GM12878 (cell line): ENCODE data around the gene ABCA3. TPM values are rescaled to one million over a fixed set of nuclear protein-coding genes. Genes with fewer than 3 reads are reported as not detected.
"Not testable (repeated sequence)": the region's sequence is repeated elsewhere in the genome, so short reads cannot be mapped to it uniquely, and the experiment has no call there.

ENCODE experiments used
- ATAC-seq: fragments of 200-7000 bp; cut with Tn5 transposase; 3 replicates; pipeline ENCODE4 v1.9.1; 2020; ENCODE audit warnings: mild to moderate bottlenecking, moderate library complexity
- BruUV-seq: library from RNA; stranded (reverse); fragments of 400-500 nt; replicated peaks from 2 replicates; lab custom pipeline; 2021; lab: Mats Ljungman, UMichigan
- CTCF ChIA-PET: fragments of 300-600 bp; sonication (Branson Sonifier 250); formaldehyde crosslinking; extraction: SDS; loops from one replicate; lab custom pipeline; 2021; ENCODE audit warnings: inconsistent platforms; lab: Yijun Ruan, JAX
- POLR2A ChIA-PET: fragments of 350-600 bp; formaldehyde crosslinking; extraction: SDS; loops from one replicate; lab custom pipeline; 2021; ENCODE audit warnings: inconsistent platforms; lab: Charles Lee
- RAD21 ChIA-PET: fragments of 300-600 bp; sonication (Branson Sonifier 250); formaldehyde crosslinking; loops from one replicate; lab custom pipeline; 2023; ENCODE audit warnings: antibody characterized with exemption; ENCODE audit not compliant: unreplicated experiment; lab: Charles Lee
- SMC1A ChIA-PET: fragments of 300-600 bp; sonication (Branson Sonifier 250); formaldehyde crosslinking; loops from one replicate; lab custom pipeline; 2023; ENCODE audit not compliant: unreplicated experiment, uncharacterized antibody; lab: Charles Lee
- DNase-seq: peaks from one replicate; pipeline ENCODE4 v3.0.0-alpha.2; 2011; ENCODE audit warnings: low read depth, low spot score
- FAIRE-seq: peaks from 3 replicates; lab custom pipeline; 2011; peaks lifted over from hg19 to GRCh38; lab: Jason Lieb, UNC
- H2AFZ ChIP-seq: 2 replicates; pipeline ENCODE4 v1.6.0; 2011; ENCODE audit warnings: low read depth, low read length, control low read depth; ENCODE audit not compliant: control insufficient read depth
- H3K27ac ChIP-seq: 2 replicates; pipeline ENCODE4 v1.5.1; 2011; ENCODE audit warnings: control low read depth; ENCODE audit not compliant: control insufficient read depth, insufficient read depth
- H3K27me3 ChIP-seq, 2 experiments: replicated peaks in 1 of 2; 2 replicates each; pipeline versions ENCODE4 v1.6.0 to v1.6.1; 2011; ENCODE audit warnings: low read length in 1 of 2; ENCODE audit not compliant: control insufficient read depth in 2 of 2, insufficient read depth in 2 of 2
- H3K36me3 ChIP-seq, 2 experiments: 2 replicates each; pipeline ENCODE4 v1.5.1; 2011; ENCODE audit warnings: low read length in 1 of 2; ENCODE audit not compliant: control insufficient read depth in 2 of 2, insufficient read depth in 2 of 2
- H3K4me1 ChIP-seq: 2 replicates; pipeline ENCODE4 v1.6.1; 2011; ENCODE audit warnings: mild to moderate bottlenecking, low read length, moderate library complexity, mixed read lengths; ENCODE audit not compliant: control insufficient read depth, insufficient read depth
- H3K4me2 ChIP-seq: 2 replicates; pipeline ENCODE4 v1.6.0; 2011; ENCODE audit warnings: control low read depth; ENCODE audit not compliant: control insufficient read depth, insufficient read depth
- H3K4me3 ChIP-seq: fragments of 200-600 bp; sonication (generic); 2 replicates; pipeline ENCODE4 v1.5.1; 2016
- H3K79me2 ChIP-seq: 2 replicates; pipeline ENCODE4 v1.6.0; 2011; ENCODE audit warnings: low read length; ENCODE audit not compliant: control insufficient read depth, insufficient read depth
- H3K9ac ChIP-seq: 2 replicates; pipeline ENCODE4 v1.8.0; 2011; ENCODE audit warnings: low read length, control low read depth, mixed read lengths; ENCODE audit not compliant: control insufficient read depth, insufficient read depth
- H3K9me3 ChIP-seq: replicated peaks from 3 replicates; pipeline ENCODE4 v1.5.1; 2011; ENCODE audit warnings: mild to moderate bottlenecking, low read length; ENCODE audit not compliant: control insufficient read depth, insufficient read depth
- H4K20me1 ChIP-seq: 2 replicates; pipeline ENCODE4 v1.6.0; 2011; ENCODE audit not compliant: control insufficient read depth, insufficient read depth
- CREM ChIP-seq: IDR thresholded peaks from 2 replicates; pipeline ENCODE4 v1.6.1; 2014; ENCODE audit warnings: antibody characterized with exemption, low read depth
- ZNF687 ChIP-seq: fragments of 450-650 bp; IDR thresholded peaks from 2 replicates; pipeline ENCODE4 v1.6.1; 2017; ENCODE audit warnings: mild to moderate bottlenecking, moderate library complexity
- WGBS: methylation state at CpG from one replicate; pipeline ENCODE4 v1.1.6; 2016; ENCODE audit warnings: low lambda C conversion rate; ENCODE audit not compliant: insufficient replicate concordance, insufficient coverage; ENCODE audit errors: missing lambda C conversion rate; 5-methylcytosine and 5-hydroxymethylcytosine counted together
- in situ Hi-C: fragments of 300-500 bp; cut with MboI; formaldehyde crosslinking; loops from 9 replicates; pipeline ENCODE4 v1.14.3; 2018; ENCODE audit warnings: mixed read lengths
- intact Hi-C: fragments of 100-400 bp; cut with micrococcal nuclease; formaldehyde crosslinking; loops from one replicate; pipeline ENCODE4 v1.14.2; 2022; ENCODE audit not compliant: unreplicated experiment
- polyA plus RNA-seq, 11 experiments: library from polyadenylated mRNA; depleted of rRNA in 4 of 11; unstranded in 6 of 11; stranded (reverse) in 5 of 11; fragments of >200 nt; fragmentation: Nextera tagmentation in 4 of 11; fragmentation: Illumina TruSeq in 1 of 11; extraction: Ambion mirVana in 4 of 11; extraction: Trizol in 1 of 11; gene quantifications; 1 replicate in 1 of 11; 2 replicates in 10 of 11; pipeline versions ENCODE4 v1.2.1 to v1.2.3, GENCODE V29; 2011 to 2016; ENCODE audit warnings: inconsistent platforms in 2 of 11, missing spikeins in 2 of 11, low read depth in 1 of 11
- total RNA-seq, 4 experiments: library from RNA; depleted of rRNA in 3 of 4; stranded (reverse); fragments of >200 nt in 3 of 4; fragmentation: Illumina TruSeq in 1 of 4; extraction: Trizol in 1 of 4; gene quantifications; 2 replicates each; pipeline versions ENCODE4 v1.2.1 to v1.2.3, GENCODE V29; 2013 to 2021
- TF ChIP-seq, protein P1 (sequence below): fragments of 450-650 bp; IDR thresholded peaks from 2 replicates; pipeline ENCODE4 v1.6.1; 2017; ENCODE audit warnings: antibody characterized with exemption, mild to moderate bottlenecking, moderate library complexity

Gene ABCA3
- total and polyA plus RNA-seq, 10 of the 15 experiments (the other 5 are each of a cell fraction or from before 2014, with no cell fraction given), result 0.71 to 17.6 (median 6.7) TPM

- H4K20me1 ChIP-seq, H3K9me3 ChIP-seq, H3K27me3 ChIP-seq, FAIRE-seq, H3K79me2 ChIP-seq, RAD21 ChIA-PET, H3K9ac ChIP-seq, in situ Hi-C loops, SMC1A ChIA-PET, H3K4me1 ChIP-seq, H3K4me3 ChIP-seq, H3K27ac ChIP-seq, DNase-seq, BruUV-seq, H3K4me2 ChIP-seq, intact Hi-C loops, H2AFZ ChIP-seq, ATAC-seq, POLR2A ChIA-PET, CTCF ChIA-PET: not testable (repeated sequence)
- WGBS, result 76% methylated on average over 9 of the region's 9 CpGs
- peaks cover 0 to 21% of the 10 kb centered on the region in 2 experiments; a peak in 3 of 4 replicates for H3K36me3 ChIP-seq
Observed at GRCh38 chr16:2240331-2240730, 100.2 kb downstream of the ABCA3 start.

DNA sequence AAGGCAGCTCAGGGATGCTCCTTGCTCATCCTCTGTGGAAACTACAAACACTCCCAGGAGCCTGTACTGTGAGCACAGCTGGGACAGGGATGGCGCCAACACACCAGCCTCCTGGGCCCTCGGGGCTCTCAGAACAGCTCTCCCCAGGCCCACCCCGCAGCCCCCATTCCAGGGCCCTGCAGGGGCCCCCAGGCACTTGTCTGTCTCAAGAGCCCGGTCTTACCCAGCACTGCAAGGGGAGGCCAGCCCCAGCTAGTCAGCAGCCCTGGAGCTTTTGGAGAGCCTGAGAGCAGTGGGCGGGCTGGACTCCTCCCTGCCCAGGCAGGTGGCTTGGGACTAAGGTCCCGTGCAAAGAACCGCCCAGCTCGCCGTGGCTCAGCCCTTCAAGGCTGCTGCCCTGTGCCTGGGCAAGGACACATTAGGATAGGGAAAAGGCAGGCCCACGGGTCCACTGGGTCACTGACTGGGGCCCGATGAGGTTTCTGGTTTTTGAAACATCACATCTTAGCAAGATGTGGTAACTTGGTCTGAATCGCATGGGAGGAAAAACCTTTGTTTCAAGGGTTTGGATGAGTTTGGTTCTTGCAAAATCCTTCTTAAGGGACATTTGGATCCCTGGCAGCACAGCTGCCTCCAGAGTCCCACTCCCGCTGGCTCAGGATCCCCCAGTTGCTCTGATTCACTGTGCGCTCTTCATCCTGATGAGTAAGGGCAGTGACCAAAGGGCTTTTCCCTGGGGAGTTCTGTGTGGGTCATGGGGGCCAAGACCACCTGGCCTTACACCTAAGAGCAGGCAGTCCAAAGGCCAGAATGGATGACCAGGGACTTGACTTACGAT, 101.5 kb downstream of the ABCA3 start:
- 67% methylated on average over 13 of the region's 15 CpGs for WGBS
- CTCF ChIA-PET, result no interaction called here
- Histone ChIP-seq H3K79me2 (no peaks in the 10 kb centered on the region), H3K4me2 (no peak overlapping the region), H3K4me3 (no peak overlapping the region), H3K27ac (no peak overlapping the region), H3K36me3 (peaks cover 0 to 21% of the 10 kb centered on the region in 2 experiments; a peak in 3 of 4 replicates), H3K9me3 (no peaks in the 10 kb centered on the region), H3K4me1 (no peaks in the 10 kb centered on the region), H4K20me1 (no peaks in the 10 kb centered on the region), H2AFZ (no peak overlapping the region), H3K27me3 (no peaks in the 10 kb centered on the region), H3K9ac (no peak overlapping the region)
- POLR2A ChIA-PET, result interaction anchor here (0.8 kb wide), 1 partner anchor 25 kb away, joined by 3 read pairs; the partner anchor contains the start of gene PGP
- DNase-seq, result no peak
- intact Hi-C loops (no loop called here), in situ Hi-C loops (no loop called here)
- SMC1A ChIA-PET, result interaction anchor here (0.5 kb wide), 1 partner anchor 8 kb away, joined by 3 read pairs; no protein-coding TSS in a partner anchor
- RAD21 ChIA-PET, result no interaction called here
- peak; percentile 10 for ATAC-seq
- FAIRE-seq, result no peak
- no TSS peak for BruUV-seq
- TF ChIP-seq, protein P1, sequence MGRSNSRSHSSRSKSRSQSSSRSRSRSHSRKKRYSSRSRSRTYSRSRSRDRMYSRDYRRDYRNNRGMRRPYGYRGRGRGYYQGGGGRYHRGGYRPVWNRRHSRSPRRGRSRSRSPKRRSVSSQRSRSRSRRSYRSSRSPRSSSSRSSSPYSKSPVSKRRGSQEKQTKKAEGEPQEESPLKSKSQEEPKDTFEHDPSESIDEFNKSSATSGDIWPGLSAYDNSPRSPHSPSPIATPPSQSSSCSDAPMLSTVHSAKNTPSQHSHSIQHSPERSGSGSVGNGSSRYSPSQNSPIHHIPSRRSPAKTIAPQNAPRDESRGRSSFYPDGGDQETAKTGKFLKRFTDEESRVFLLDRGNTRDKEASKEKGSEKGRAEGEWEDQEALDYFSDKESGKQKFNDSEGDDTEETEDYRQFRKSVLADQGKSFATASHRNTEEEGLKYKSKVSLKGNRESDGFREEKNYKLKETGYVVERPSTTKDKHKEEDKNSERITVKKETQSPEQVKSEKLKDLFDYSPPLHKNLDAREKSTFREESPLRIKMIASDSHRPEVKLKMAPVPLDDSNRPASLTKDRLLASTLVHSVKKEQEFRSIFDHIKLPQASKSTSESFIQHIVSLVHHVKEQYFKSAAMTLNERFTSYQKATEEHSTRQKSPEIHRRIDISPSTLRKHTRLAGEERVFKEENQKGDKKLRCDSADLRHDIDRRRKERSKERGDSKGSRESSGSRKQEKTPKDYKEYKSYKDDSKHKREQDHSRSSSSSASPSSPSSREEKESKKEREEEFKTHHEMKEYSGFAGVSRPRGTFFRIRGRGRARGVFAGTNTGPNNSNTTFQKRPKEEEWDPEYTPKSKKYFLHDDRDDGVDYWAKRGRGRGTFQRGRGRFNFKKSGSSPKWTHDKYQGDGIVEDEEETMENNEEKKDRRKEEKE, result no peak
- TF ChIP-seq ZNF687 (no peak), CREM (no peak)
